NCI-H2107 treated with DMSO at 0.1 percent for 48 hours (cell line): ENCODE data around the gene RHBDD2.
A peak's percentile ranks its signal among the peaks of the same experiment; 100 is the strongest.
"Not testable (repeated sequence)": the region's sequence is repeated elsewhere in the genome, so short reads cannot be mapped to it uniquely, and the experiment has no call there.

Experiments used
- DNase-seq: peaks from one replicate; lab custom pipeline; 2025; ENCODE audit not compliant: unreplicated experiment; lab: John Stamatoyannopoulos, UW

RHBDD2 gene

GRCh38 chr7:75888464-75889222, 9.8 kb downstream of the RHBDD2 start:
- DNase-seq: no peak

- no peak for DNase-seq
Observed at GRCh38 chr7:75889223-75889825, 10.5 kb downstream of the RHBDD2 start.

DNA sequence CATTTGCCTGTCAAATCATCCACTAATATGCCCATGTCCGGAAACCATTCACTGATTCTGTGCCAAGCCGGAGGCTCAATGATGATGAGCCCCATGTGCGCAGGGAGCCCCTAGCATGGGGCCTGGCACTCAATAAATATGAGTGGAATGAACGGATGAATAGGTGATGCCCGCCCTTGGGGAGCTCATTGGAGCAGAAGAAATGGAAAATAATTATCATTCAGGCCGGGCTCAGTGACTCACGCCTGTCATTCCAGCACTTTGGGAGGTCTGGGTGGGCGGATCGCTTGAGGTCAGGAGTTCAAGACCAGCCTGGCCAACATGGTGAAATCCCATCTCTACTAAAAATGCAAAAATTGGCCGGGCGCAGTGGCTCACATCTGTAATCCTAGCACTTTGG, 11.0 kb downstream of the RHBDD2 start:
- DNase-seq: no peak

DNA sequence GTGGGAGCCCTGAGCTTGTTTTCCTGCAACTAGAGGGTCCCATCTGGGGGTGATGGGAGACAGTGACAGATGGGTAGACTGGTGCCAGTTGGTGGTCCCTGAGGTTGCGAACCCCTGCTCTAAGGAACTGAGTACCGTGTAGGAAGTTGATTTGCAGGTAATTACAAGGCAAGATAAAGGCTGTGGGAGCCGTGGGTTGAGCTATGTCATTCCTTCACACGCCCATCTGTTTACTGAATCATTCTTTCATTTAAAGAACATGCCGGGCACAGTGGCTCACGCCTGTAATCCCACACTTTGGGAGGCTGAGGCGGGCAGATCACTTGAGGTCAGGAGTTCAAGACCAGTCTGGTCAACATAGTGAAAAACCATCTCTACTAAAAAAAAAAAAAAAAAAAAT, 12.4 kb downstream of the RHBDD2 start:
- DNase-seq: not testable (repeated sequence)

DNA sequence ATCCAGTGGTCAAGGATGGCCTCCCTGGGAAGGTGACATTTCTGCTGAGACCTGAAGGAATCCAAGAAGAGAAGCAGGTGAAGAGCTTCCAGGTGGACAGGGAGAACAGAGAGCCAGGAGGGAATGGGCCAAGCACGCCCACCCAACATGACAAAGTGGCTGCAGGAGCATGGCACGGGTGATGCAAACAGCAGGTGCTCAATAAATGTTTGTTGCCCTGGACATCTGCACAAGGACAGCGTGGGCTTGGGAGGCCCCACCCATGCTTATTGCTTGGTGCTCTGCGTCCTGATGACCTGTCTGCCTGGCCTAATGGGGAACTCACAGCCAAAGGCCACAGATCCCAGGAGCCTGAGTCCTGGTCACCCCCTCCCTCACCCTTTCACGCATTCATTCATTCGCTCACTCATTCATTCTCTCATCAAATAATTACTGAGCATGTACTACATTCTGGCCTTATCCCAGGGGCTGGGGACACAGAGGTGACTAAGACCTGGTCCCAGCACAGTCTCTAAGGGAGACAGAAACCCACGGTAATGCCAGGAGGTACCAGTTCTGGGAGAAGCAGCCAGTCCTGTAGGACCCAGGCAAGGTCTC, 13.1 kb downstream of the RHBDD2 start:
- no peak for DNase-seq

DNA sequence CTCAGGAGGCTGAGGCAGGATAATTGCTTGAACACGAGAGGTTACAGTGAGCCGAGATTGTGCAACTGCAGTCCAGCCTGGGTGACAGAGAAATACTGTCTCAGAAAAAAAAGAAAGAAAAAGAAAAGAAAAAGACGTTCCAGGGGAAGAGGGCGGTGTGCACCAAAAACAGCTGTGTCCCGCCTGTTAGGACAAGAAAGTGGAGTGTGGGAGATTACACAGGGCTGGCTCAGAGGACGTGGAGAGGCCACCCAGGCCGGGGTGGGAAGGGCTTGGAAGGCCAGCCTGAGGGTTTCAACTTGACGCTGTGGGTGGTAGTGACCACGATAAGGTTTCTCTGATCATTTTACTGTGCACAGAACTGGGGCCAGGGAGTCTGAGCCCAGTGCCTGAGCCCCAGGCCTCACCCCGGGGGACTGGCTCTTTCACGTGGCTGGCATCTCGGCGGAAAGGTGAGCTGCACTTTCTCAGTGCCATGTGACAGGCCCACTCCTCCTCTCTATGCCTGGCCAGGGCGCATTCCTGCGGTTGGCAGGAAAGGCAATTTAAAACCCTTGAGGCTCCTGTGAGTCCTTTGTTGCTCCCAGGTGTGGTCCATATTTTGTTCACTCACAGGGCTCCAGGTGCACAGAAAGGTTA, 13.9 kb downstream of the RHBDD2 start:
- peak; percentile 96 for DNase-seq

DNA sequence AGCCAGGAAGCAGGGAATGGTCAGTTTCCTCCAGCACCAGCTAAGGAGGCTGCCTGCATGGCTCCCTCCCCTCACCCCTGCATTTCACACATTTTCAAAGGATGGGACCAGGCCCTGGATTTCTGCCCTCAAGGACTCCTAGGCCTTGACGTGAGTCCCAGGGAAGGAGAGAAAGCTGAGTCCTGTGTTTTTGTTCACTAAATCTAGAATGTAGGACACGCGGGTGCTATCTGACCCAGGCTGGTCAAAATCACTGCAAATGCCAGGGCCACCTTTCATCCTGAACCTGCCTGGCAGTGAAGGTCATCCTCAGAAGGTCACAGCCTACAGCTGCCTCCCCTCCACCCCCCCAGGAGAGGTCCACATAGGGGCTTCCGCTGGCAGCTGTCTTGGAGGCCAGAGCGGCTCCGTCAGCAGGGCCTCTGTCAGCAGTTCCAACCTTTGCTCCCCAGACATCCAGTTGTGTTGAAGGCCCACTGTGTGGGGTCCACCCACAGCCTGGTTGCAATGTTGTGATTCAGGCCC, 18.0 kb downstream of the RHBDD2 start:
- DNase-seq: no peak

DNA sequence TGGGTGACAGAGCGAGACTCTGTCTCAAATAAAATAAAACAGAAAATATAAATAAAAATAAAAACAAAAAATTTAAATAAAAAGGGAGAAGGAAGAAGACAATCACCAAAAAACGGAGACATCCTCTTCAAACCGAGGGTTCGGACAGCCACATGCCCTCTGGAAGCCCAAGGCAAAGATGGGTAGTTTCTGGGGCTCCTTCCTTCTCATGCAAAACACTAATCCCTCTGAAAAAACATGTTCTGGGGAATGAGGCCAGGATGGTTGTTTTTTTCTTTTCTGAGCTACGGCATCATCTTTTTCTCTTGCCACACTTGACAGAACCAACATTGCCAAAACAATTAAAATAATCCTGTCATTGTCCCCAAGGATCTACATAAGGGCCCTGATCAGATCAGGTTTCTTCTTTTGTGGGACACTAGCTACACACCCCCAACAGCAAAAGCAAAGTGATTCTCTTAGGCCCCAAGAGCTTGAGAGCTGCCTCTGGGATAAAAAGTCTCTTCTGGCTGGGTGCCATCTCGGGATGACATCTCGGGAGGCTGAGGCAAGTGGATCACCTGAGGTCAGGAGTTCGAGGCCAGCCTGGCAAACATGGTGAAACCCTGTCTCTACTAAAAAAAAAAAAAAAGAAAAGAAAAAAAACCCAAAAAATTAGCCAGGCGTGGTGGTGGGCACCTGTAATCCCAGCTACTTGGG, 21.9 kb downstream of the RHBDD2 start:
- DNase-seq: peak; percentile 70

DNA sequence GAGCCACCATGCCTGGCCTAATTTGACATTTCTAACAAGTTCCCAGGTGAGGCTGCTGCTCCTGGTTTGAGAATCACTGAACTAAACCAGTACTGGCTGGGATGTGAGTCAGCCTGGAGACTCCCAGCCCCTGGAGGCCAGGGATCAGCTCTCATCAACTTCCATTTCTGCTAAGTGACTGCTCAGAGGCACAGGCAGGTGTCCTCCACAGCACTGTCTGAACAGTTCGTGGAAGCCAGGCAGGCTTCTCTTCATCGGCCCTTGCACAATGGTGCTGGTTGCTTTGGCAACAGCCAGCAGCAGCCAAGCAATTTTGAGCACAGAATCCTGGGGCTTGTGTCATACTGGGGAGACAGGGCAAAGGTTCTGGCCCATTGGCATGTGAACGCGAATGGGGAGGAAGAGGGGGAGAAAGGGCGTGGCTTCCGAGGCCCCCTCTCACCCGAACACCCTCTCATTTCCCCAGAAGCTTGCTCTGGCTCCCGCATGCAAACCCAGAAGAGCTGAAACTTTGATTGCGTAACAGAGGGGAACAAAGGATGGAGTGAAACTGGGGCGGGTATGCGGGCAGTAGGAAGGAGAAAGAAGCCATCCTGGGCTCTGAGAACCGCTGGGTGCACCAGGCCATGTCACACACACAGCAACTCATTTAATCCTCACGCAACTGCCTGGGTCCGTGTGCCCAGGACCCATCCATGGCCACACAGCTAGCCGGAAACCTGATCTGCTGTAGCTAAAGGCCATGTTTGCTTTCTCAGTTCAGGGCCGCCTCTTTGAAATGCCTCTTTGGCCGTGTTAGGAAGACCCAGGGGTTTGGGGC, 27.2 kb downstream of the RHBDD2 start:
- peak; percentile 86 for DNase-seq

GRCh38 chr7:75906991-75907667, 28.3 kb downstream of the RHBDD2 start:
- DNase-seq: no peak

GRCh38 chr7:75907668-75908039, 28.8 kb downstream of the RHBDD2 start:
- not testable (repeated sequence) for DNase-seq

DNA sequence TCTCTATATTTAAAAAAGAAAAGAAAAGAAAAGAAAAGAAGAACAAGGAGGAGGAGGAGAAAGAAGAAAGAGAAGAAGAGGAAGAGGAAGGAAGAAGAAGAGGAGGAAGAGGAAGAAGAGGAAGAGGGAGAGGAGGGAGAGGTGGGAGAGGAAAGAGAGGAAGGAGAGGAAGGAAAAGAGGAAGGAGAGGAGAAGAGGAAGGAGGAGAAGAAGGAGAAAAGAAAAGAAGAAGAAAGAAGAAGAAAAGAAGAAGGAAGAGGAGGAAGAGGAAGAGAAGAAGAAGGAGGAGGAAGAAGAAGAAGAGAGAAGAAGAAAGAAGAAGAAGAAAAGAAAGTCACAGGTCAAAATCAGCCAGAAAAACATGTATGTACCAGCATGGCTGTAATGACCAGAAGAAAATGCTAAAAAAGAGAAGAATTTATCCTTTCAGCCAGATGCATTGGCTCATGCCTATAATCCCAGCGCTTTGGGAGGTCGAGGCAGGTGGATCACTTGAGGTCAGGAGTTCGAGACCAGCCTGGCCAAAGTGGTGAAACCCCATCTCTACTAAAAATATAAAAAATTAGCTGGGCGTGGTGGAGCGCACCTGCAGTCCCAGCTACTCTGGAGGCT, 30.8 kb downstream of the RHBDD2 start:
- no peak for DNase-seq

DNA sequence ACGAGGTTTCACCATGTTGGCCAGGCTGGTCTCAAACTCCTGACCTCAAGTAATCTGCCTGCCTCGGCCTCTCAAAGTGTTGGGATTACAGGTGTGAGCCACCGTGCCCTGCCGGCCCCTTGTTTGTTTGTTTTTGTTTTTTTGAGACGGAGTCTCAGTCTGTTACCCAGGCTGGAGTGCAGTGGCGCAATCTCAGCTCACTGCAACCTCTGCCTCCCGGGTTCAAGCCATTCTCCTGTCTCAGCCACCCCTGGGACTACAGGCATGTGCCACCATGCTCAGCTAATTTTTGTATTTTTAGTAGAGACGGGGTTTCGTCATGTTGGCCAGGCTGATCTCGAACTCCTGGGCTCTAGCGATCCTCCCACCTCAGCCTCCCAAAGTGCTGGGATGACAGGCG, 32.4 kb downstream of the RHBDD2 start:
- DNase-seq: not testable (repeated sequence)

DNA sequence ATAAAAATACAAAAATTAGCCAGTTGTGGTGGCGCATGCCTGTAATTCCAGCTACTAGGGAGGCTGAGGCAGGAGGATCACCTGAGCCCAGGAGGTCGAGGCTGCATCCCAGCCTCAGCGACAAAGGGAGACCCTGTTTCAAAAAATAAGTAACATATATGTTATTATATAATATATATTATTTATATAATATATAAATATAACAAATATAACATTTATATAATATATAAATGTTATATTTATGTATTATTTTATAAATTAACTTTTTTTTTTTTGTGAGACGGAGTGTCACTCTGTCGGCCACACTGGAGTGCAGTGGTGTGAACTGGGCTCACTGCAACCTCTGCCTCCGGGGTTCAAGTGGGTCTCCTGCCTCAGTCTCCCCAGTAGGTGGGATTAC, 34.6 kb downstream of the RHBDD2 start:
- no peak for DNase-seq

DNA sequence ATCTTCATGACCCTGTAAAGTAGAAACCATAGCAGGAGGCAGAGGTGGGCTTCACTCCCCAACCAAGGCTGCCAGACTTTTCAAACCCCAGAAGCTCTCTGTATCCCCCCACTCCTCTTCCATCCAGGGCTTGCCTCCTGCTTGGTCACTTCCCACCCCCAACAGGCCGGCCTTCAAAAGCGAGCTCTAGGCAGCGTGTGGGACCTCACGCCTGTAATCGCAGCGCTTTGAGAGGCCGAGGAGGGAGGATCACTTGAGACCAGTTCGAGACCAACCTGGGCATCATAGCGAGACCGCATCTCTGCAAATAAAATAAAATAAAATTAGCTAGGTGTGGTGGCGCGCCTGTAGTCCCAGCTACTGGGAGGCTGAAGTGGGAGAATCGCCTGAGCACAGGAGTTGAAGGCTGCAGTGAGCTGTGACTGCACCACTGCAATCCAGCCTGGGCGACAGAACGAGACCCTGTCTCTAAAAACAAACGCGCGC, 35.4 kb downstream of the RHBDD2 start:
- no peak for DNase-seq

DNA sequence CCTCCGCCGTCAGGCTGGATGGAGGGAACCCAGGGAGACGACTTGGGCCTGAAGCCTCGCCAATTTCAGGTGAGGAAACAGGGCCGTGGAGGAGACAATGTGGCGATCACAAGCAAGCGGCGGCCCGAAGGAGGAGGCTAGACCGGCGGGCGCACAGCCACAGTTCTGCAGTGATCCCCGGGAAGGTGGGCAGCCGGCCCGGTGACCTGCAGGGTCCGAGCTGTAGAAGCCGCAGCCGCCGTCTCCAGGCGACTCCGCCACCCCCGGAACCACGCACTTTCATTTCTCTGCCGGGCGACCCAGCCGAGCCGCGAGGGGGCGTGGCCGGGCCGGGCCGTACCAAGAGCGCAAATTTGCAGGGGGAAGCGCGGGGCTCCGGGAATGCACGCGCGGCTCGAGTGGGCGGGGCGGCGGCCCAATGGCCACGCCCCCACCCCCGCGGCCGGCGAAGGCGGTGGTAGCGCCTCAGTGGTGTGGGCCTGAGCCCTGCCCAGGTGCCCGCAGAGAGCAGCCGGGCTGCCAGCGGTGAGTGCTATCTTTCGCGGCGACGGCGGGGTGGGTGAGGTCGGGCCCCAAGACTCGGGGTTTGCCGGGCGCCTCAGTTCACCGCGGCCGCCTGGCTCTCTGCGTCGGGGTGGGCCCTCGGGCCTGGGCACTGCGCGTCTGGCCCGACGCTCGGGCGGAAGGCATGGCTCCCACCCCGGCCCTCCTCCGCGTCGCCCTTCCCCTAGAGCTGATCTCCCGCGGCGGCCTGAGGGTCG, 36.0 kb downstream of the RHBDD2 start, which contains the start of gene POR:
Gene POR (plus strand): TSS at position 501 of the 761 bp plus-strand sequence. CDS start 38,847 bp downstream, outside the sequence.
- peak; percentile 81 for DNase-seq

GRCh38 chr7:75915416-75916156, 36.8 kb downstream of the RHBDD2 start:
- no peak for DNase-seq

GRCh38 chr7:75916259-75916658, 37.4 kb downstream of the RHBDD2 start:
- no peak for DNase-seq
